HEK293 (cell line): Measurements from ENCODE around the gene PROCA1.

Source experiments
- CTCF ChIP-seq: fragments of 450-650 bp; formaldehyde crosslinking; IDR thresholded peaks from 2 replicates; pipeline ENCODE4 v1.5.1; 2016; ENCODE audit warnings: missing biosample characterization, missing genetic modification characterization
- FEZF1 ChIP-seq: fragments of 450-650 bp; formaldehyde crosslinking; IDR thresholded peaks from 2 replicates; pipeline ENCODE4 v1.5.1; 2016; ENCODE audit warnings: missing biosample characterization, missing genetic modification characterization
- GLIS1 ChIP-seq: fragments of 450-650 bp; formaldehyde crosslinking; IDR thresholded peaks from 2 replicates; pipeline ENCODE4 v1.5.1; 2016; ENCODE audit warnings: missing biosample characterization, missing genetic modification characterization
- GLIS2 ChIP-seq: fragments of 450-650 bp; formaldehyde crosslinking; IDR thresholded peaks from 2 replicates; pipeline ENCODE4 v1.5.1; 2016; ENCODE audit warnings: missing biosample characterization, missing genetic modification characterization
- HOXA7 ChIP-seq: sonication (generic); formaldehyde crosslinking; IDR thresholded peaks from 2 replicates; pipeline ENCODE4 v1.8.1; 2022; ENCODE audit warnings: missing genetic modification reagents, borderline replicate concordance
- KLF7 ChIP-seq: fragments of 450-650 bp; formaldehyde crosslinking; IDR thresholded peaks from 2 replicates; pipeline ENCODE4 v1.5.1; 2016; ENCODE audit warnings: missing biosample characterization, missing genetic modification characterization, borderline replicate concordance
- MEIS1 ChIP-seq: sonication (generic); formaldehyde crosslinking; IDR thresholded peaks from 2 replicates; pipeline ENCODE4 v1.8.1; 2022; ENCODE audit warnings: missing genetic modification reagents, mild to moderate bottlenecking, borderline replicate concordance
- PRDM10 ChIP-seq: fragments of 450-650 bp; formaldehyde crosslinking; IDR thresholded peaks from 2 replicates; pipeline ENCODE4 v1.5.1; 2016; ENCODE audit warnings: missing biosample characterization, missing genetic modification characterization
- RBAK ChIP-seq: fragments of 450-650 bp; formaldehyde crosslinking; IDR thresholded peaks from 2 replicates; pipeline ENCODE4 v1.5.1; 2016; ENCODE audit warnings: missing biosample characterization, missing genetic modification characterization
- REST ChIP-seq: fragments of 450-650 bp; formaldehyde crosslinking; IDR thresholded peaks from 2 replicates; pipeline ENCODE4 v1.5.1; 2016; ENCODE audit warnings: missing biosample characterization, missing genetic modification characterization
- SP2 ChIP-seq: fragments of 450-650 bp; formaldehyde crosslinking; IDR thresholded peaks from 2 replicates; pipeline ENCODE4 v1.5.1; 2016; ENCODE audit warnings: missing biosample characterization, missing genetic modification characterization
- YY1 ChIP-seq: fragments of 450-650 bp; formaldehyde crosslinking; IDR thresholded peaks from 2 replicates; pipeline ENCODE4 v1.5.1; 2018; ENCODE audit warnings: missing biosample characterization, missing genetic modification characterization
- ZBTB6 ChIP-seq: fragments of 450-650 bp; formaldehyde crosslinking; IDR thresholded peaks from 2 replicates; pipeline ENCODE4 v1.5.1; 2017; ENCODE audit warnings: missing biosample characterization, missing genetic modification characterization
- ZNF114 ChIP-seq: fragments of 450-650 bp; formaldehyde crosslinking; IDR thresholded peaks from 2 replicates; pipeline ENCODE4 v1.5.0; 2017; ENCODE audit warnings: missing biosample characterization, missing genetic modification characterization
- ZNF19 ChIP-seq: fragments of 450-650 bp; formaldehyde crosslinking; IDR thresholded peaks from 2 replicates; pipeline ENCODE4; 2016; ENCODE audit warnings: missing biosample characterization, missing genetic modification characterization, low read depth
- ZNF214 ChIP-seq: fragments of 450-650 bp; formaldehyde crosslinking; IDR thresholded peaks from 2 replicates; pipeline ENCODE4 v1.5.1; 2017; ENCODE audit warnings: missing biosample characterization, mild to moderate bottlenecking, missing genetic modification characterization, borderline replicate concordance
- ZNF549 ChIP-seq: fragments of 450-650 bp; IDR thresholded peaks from 2 replicates; pipeline ENCODE4 v1.5.1; 2018; ENCODE audit warnings: missing biosample characterization, missing genetic modification characterization, mild to moderate bottlenecking, inconsistent platforms, moderate library complexity
- ZNF561 ChIP-seq: fragments of 450-650 bp; IDR thresholded peaks from 2 replicates; pipeline ENCODE4 v1.5.1; 2018; ENCODE audit warnings: missing biosample characterization, missing genetic modification characterization, borderline replicate concordance
- ZNF610 ChIP-seq: fragments of 450-650 bp; formaldehyde crosslinking; IDR thresholded peaks from 2 replicates; pipeline ENCODE4 v1.5.1; 2016; ENCODE audit warnings: missing biosample characterization, missing genetic modification characterization, borderline replicate concordance
- ZNF629 ChIP-seq: fragments of 450-650 bp; formaldehyde crosslinking; IDR thresholded peaks from 2 replicates; pipeline ENCODE4 v1.5.1; 2017; ENCODE audit warnings: missing biosample characterization, missing genetic modification characterization
- ZNF639 ChIP-seq: fragments of 450-650 bp; formaldehyde crosslinking; IDR thresholded peaks from 2 replicates; pipeline ENCODE4 v1.5.1; 2016; ENCODE audit warnings: missing biosample characterization, missing genetic modification characterization
- ZNF670 ChIP-seq: fragments of 450-650 bp; formaldehyde crosslinking; IDR thresholded peaks from 2 replicates; pipeline ENCODE4 v1.5.1; 2016; ENCODE audit warnings: missing biosample characterization, missing genetic modification characterization, low read depth
- ZNF777 ChIP-seq: fragments of 450-650 bp; formaldehyde crosslinking; IDR thresholded peaks from 2 replicates; pipeline ENCODE4 v1.5.1; 2017; ENCODE audit warnings: missing biosample characterization, missing genetic modification characterization, borderline replicate concordance
- ZNF792 ChIP-seq: fragments of 450-650 bp; formaldehyde crosslinking; IDR thresholded peaks from 2 replicates; pipeline ENCODE4 v1.5.1; 2016; ENCODE audit warnings: missing biosample characterization, missing genetic modification characterization
- ZNF837 ChIP-seq: fragments of 450-650 bp; formaldehyde crosslinking; IDR thresholded peaks from 2 replicates; pipeline ENCODE4 v1.5.1; 2016; ENCODE audit warnings: missing biosample characterization, missing genetic modification characterization
- ZNF843 ChIP-seq: fragments of 450-650 bp; formaldehyde crosslinking; IDR thresholded peaks from 2 replicates; pipeline ENCODE4 v1.5.1; 2016; ENCODE audit warnings: missing biosample characterization, missing genetic modification characterization

Gene PROCA1

DNA sequence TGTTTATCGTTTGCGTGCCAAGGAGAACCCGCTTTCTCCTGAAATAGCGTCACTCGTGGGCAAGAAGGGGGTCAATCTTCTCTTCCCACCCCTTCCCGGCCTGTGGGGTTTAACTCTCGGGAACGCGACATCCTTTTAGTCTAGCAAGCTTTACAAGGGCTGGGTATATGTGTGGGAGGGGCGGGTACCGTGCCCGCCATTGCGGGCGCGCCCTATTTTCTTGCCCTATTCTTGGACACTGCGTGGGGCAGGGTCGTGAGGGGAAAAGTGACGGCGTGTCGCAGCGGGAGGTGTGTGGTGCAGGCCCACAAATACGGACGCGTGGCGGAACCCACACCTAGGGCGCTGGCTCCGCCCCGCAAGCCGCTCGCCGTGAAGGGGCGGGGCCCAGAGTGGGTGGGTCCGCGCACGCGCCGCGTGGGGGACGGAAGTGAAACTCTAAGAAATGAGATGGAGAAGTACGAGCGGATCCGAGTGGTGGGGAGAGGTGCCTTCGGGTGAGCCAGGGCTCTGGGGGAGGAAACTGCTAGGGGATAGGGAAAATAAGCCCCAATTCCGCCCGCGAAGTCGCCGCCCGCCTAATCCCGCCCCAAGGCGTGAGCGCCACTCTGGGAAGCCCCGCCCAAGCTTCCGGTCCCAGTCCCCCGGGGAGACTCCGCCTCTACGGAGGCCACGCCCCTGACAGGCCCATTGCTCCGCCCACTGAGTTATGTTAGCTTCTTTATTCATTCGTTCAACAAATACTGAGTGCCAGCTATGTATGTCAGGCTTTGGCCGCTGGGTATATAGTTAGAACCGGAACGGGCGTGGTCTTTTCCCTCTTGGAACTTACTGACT, 16.9 kb upstream of the PROCA1 start, which contains the start of gene NEK8 (continued):
- TF ChIP-seq GLIS1 (tag by site-specific recombination) = peak; percentile 94
- peak; percentile 93 for TF ChIP-seq SP2
- no peak; the same call in 1 of the 2 replicates for TF ChIP-seq FEZF1 (tag by site-specific recombination)
- no peak; the same call in 1 of the 2 replicates for TF ChIP-seq RBAK (tag by site-specific recombination)
- no peak for TF ChIP-seq ZNF670
- TF ChIP-seq ZNF549 (tag by site-specific recombination) = no peak
- no peak for TF ChIP-seq ZNF114 (tag by site-specific recombination)
- no peak for TF ChIP-seq HOXA7
- TF ChIP-seq ZNF777 (tag by site-specific recombination) = no peak
- TF ChIP-seq ZNF629 = no peak
- TF ChIP-seq ZNF837 = no peak
- TF ChIP-seq YY1 (tag by site-specific recombination) = 0 out of 2 replicates have a peak, but pooled peaks have one; percentile 19
- TF ChIP-seq KLF7 = peak; percentile 75; the same call in 1 of the 2 replicates
- TF ChIP-seq ZBTB6 (tag by site-specific recombination) = no peak
- TF ChIP-seq GLIS2 (tag by site-specific recombination) = peak; percentile 98
- no peak for TF ChIP-seq ZNF561
- TF ChIP-seq CTCF (tag by site-specific recombination) = no peak
- TF ChIP-seq ZNF214 = no peak
- TF ChIP-seq MEIS1 (CRISPR knock-in tag) = no peak
- TF ChIP-seq ZNF19 = no peak
- no peak; the same call in 1 of the 2 replicates for TF ChIP-seq ZNF610
- no peak for TF ChIP-seq ZNF843 (tag by site-specific recombination)
- TF ChIP-seq REST (tag by site-specific recombination) = no peak
- no peak for TF ChIP-seq ZNF792 (tag by site-specific recombination)
- peak; percentile 44; the same call in 1 of the 2 replicates for TF ChIP-seq ZNF639 (tag by site-specific recombination)
- peak; percentile 29 for TF ChIP-seq PRDM10
